Uterus (tissue), 4 donors: ENCODE measurements around the gene ACKR1. TPM values are rescaled to one million over a fixed set of nuclear protein-coding genes. Genes with fewer than 3 reads are reported as not detected.

Source experiments
- DNase-seq, 2 donors: peaks; one replicate each; pipeline ENCODE4 v3.0.0-alpha.2; 2019 to 2020
- H3K27ac ChIP-seq, 2 donors: fragments of 200-600 bp; sonication (generic); 1 replicate in 1 of 2; 2 replicates in 1 of 2; pipeline ENCODE4 v1.5.1; 2016 to 2018
- H3K27me3 ChIP-seq, 2 donors: fragments of 200-600 bp; sonication (generic); one replicate each; pipeline ENCODE4 v1.5.1; 2018 to 2019; ENCODE audit warnings: control low read depth in 1 of 2
- H3K36me3 ChIP-seq, 2 donors: fragments of 200-600 bp; sonication (generic); one replicate each; pipeline ENCODE4 v1.5.1; 2019; ENCODE audit warnings: control low read depth in 1 of 2
- H3K4me1 ChIP-seq, 2 donors: fragments of 200-600 bp; sonication (generic); one replicate each; pipeline ENCODE4 v1.5.1; 2018 to 2019; ENCODE audit warnings: control low read depth in 1 of 2
- H3K4me3 ChIP-seq, 2 donors: fragments of 200-600 bp; sonication (generic); 1 replicate in 1 of 2; 2 replicates in 1 of 2; pipeline ENCODE4 v1.5.1; 2018 to 2019; ENCODE audit warnings: mild to moderate bottlenecking in 1 of 2
- H3K9me3 ChIP-seq, 2 donors: fragments of 200-600 bp; sonication (generic); one replicate each; pipeline ENCODE4 v1.5.1; 2019; ENCODE audit warnings: control low read depth in 1 of 2
- CTCF ChIP-seq, 4 experiments: fragments of 200-600 bp in 2 of 4; fragments of 450-650 bp in 2 of 4; sonication (generic) in 2 of 4; IDR thresholded peaks; one replicate each; pipeline ENCODE4 v1.5.1; 2016 to 2019; ENCODE audit warnings: antibody characterized with exemption in 4 of 4, mild to moderate bottlenecking in 2 of 4, moderate library complexity in 1 of 4
- POLR2A ChIP-seq, 2 donors: fragments of 450-650 bp; IDR thresholded peaks; one replicate each; pipeline ENCODE4 v1.6.1; 2016; ENCODE audit warnings: antibody characterized with exemption in 2 of 2, mild to moderate bottlenecking in 1 of 2, moderate library complexity in 1 of 2
- intact Hi-C: fragments of 100-400 bp; cut with DNase I; formaldehyde crosslinking; loops from one replicate; pipeline ENCODE4 v1.15.1; 2023; ENCODE audit warnings: low total_unique reads
- total RNA-seq, 4 donors: library from RNA; depleted of rRNA in 3 of 4; stranded (reverse); fragments of >200 nt in 3 of 4; gene quantifications; one replicate each; pipeline versions ENCODE4 v1.1.0 to v1.2.4, GENCODE V29; 2014 to 2023
- donor health status: DM: yes; HTN: yes; CAD: no.

The ACKR1 gene
- total RNA-seq, 4 donors from 2014 or later, result 10.4 to 478 (median 192) TPM

GRCh38 chr1:159207080-159207479, 2.4 kb downstream of the ACKR1 start:
- no peaks in the 10 kb centered on the region for H3K36me3 ChIP-seq
- TF ChIP-seq POLR2A (IDR thresholded peaks at IDR 0.05) (no peak), CTCF (IDR thresholded peaks at IDR 0.05) (no peak)
- H3K9me3 ChIP-seq, result no peaks in the 10 kb centered on the region
- no peak for DNase-seq
- peak overlapping the region in 1 of 2 donors; percentile 8 for H3K4me3 ChIP-seq
- H3K27me3 ChIP-seq, result no peaks in the 10 kb centered on the region
- H3K4me1 ChIP-seq, result no peaks in the 10 kb centered on the region
- intact Hi-C loops, result no loop called here
- peak overlapping the region in 1 of 2 donors; percentile 27 for H3K27ac ChIP-seq

- TF ChIP-seq CTCF (IDR thresholded peaks at IDR 0.05) (no peak), POLR2A (IDR thresholded peaks at IDR 0.05) (no peak)
- no peaks in the 10 kb centered on the region for H3K27me3 ChIP-seq
- no peaks in the 10 kb centered on the region for H3K4me1 ChIP-seq
- DNase-seq, result no peak
- intact Hi-C loops, result no loop called here
- H3K9me3 ChIP-seq, result no peaks in the 10 kb centered on the region
- H3K27ac ChIP-seq, result no peak overlapping the region
- H3K36me3 ChIP-seq, result no peaks in the 10 kb centered on the region
- H3K4me3 ChIP-seq, result peak overlapping the region in 1 of 2 donors; percentile 8
Measured at GRCh38 chr1:159207774-159208173, 3.1 kb downstream of the ACKR1 start.

- Histone ChIP-seq H3K4me3 (peak overlapping the region in 1 of 2 donors; percentile 8), H3K4me1 (no peaks in the 10 kb centered on the region), H3K36me3 (no peaks in the 10 kb centered on the region), H3K9me3 (no peaks in the 10 kb centered on the region), H3K27me3 (no peaks in the 10 kb centered on the region), H3K27ac (no peak overlapping the region)
- TF ChIP-seq POLR2A (IDR thresholded peaks at IDR 0.05), result no peak
- no peak for TF ChIP-seq CTCF (IDR thresholded peaks at IDR 0.05)
- DNase-seq, result no peak
- intact Hi-C loops, result no loop called here
Measured at GRCh38 chr1:159208175-159208825, 3.6 kb downstream of the ACKR1 start.

GRCh38 chr1:159209061-159209460, 4.4 kb downstream of the ACKR1 start:
- Histone ChIP-seq H3K27me3 (no peaks in the 10 kb centered on the region), H3K4me3 (no peak overlapping the region), H3K9me3 (no peaks in the 10 kb centered on the region), H3K36me3 (no peaks in the 10 kb centered on the region), H3K4me1 (no peaks in the 10 kb centered on the region), H3K27ac (no peak overlapping the region)
- no peak for TF ChIP-seq POLR2A (IDR thresholded peaks at IDR 0.05)
- TF ChIP-seq CTCF (IDR thresholded peaks at IDR 0.05), result no peak
- intact Hi-C loops, result no loop called here
- no peak for DNase-seq

GRCh38 chr1:159211331-159212136, 6.9 kb downstream of the ACKR1 start:
- DNase-seq, result peak in 1 of 2 donors; percentile 35
- Histone ChIP-seq H3K4me3 (no peak overlapping the region), H3K4me1 (no peaks in the 10 kb centered on the region), H3K27ac (peak overlapping the region in 1 of 2 donors; percentile 1), H3K27me3 (no peaks in the 10 kb centered on the region), H3K36me3 (no peaks in the 10 kb centered on the region), H3K9me3 (no peaks in the 10 kb centered on the region)
- TF ChIP-seq CTCF (IDR thresholded peaks at IDR 0.05) (peak; percentile 43 to 61 (median 52)), POLR2A (IDR thresholded peaks at IDR 0.05) (no peak)
- intact Hi-C loops, result no loop called here
